ENCODE data around the gene KANTR. TPM values are rescaled to one million over a fixed set of nuclear protein-coding genes. Genes with fewer than 3 reads are reported as not detected.

KANTR gene
- total and polyA plus RNA-seq, 2 donors = 4.7 to 16.6 TPM

DNA sequence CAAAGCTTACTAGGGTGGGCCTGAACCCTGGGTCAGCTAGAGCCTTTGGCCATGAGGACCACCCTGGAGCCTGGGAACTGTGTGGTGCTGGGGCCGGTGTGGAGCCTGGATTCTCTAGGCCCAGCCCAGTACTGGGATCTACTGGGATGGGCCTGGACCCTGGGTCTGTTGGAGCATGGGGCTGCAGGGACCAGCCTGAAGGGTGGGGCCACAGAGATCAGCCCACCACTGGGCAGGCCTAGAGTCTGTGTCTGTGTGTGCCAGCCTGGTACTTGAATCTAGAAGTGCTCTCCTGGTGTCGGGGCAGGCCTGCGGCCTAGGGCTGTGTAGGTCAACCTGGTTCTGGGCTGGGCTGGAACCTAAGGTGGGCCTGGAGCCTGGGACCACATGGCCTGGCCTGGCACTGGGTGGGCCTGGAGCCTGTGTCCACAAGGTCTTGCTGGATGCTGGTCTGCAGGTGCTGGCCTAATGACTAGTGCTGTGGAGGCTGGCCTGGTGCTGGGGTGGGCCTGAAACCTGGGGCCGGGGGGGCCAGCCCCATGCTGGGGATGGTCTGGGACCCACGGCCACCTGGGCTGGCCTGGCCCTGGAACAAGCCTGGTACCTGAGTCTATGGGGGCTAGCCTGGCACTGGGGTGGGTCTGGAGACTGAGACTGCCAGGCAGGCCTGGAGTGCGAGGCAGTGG lies 21.1 kb downstream of the KANTR start:
- WGBS = 98% methylated on average over 6 of the region's 6 CpGs
- Histone ChIP-seq H3K4me1 (ENCODE audit: control insufficient read depth in 2 of 2, insufficient read depth in 2 of 2, low read length in 2 of 2) (no peaks in the 10 kb centered on the region), H3K9me3 (ENCODE audit: control insufficient read depth in 2 of 2, insufficient read depth in 1 of 2, low read length in 1 of 2) (no peaks in the 10 kb centered on the region), H3K27me3 (ENCODE audit: control insufficient read depth in 2 of 2, insufficient read depth in 1 of 2, low read length in 1 of 2) (no peaks in the 10 kb centered on the region), H3K36me3 (ENCODE audit: control insufficient read depth in 2 of 2, insufficient read depth in 2 of 2, low read length in 1 of 2) (peaks cover 0 to 10% of the 10 kb centered on the region in 2 donors), H3K4me3 (ENCODE audit: low read length in 2 of 2) (no peak overlapping the region), H3K27ac (ENCODE audit: low read depth in 1 of 2, low read length in 1 of 2) (no peak overlapping the region)
- DNase-seq (ENCODE audit: low read depth in 6 of 9, low spot score in 9 of 9) = no peak

DNA sequence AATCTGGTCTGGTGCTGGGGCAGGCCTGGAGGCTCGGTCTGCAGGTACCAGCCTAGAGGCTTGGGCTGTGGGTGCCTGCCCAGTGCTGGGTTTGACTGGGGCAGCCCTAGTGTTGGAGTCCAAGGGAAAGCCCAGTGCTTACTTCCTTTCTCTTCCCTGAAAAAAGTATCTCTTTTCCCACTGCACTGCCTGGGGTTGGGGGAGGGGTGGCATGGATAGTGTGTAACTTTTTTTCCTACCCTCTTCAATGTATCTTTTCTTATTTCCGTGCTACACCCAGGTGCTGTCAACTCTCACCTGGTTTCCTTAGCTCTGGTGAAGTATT lies 21.6 kb downstream of the KANTR start:
- DNase-seq (ENCODE audit: low read depth in 6 of 9, low spot score in 9 of 9) = no peak

DNA sequence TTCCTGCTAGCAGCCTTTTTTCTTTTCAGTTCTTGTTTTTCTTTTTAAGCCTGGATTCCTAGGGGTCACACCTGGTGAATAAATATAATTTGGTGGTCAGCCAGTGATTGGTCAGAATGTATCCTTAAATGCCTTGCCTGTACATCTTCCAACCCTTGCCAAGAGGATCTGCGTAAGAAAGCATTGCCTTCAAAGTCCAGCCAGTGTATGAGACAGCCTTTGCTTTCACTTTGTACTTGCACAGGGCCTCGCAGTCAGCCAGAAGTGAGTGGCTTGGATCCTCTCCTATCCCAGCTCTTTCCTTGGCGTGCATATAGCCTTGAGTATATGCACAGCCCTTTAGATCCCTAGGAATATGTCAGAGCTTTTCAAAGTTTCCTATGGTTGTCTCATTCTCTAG lies 22.2 kb downstream of the KANTR start:
- 84% methylated on average over 3 of the region's 3 CpGs for WGBS
- Histone ChIP-seq H3K36me3 (ENCODE audit: control insufficient read depth in 2 of 2, insufficient read depth in 2 of 2, low read length in 1 of 2) (peaks cover 0 to 10% of the 10 kb centered on the region in 2 donors), H3K4me1 (ENCODE audit: control insufficient read depth in 2 of 2, insufficient read depth in 2 of 2, low read length in 2 of 2) (no peaks in the 10 kb centered on the region), H3K9me3 (ENCODE audit: control insufficient read depth in 2 of 2, insufficient read depth in 1 of 2, low read length in 1 of 2) (no peaks in the 10 kb centered on the region), H3K4me3 (ENCODE audit: low read length in 2 of 2) (no peak overlapping the region), H3K27ac (ENCODE audit: low read depth in 1 of 2, low read length in 1 of 2) (no peak overlapping the region), H3K27me3 (ENCODE audit: control insufficient read depth in 2 of 2, insufficient read depth in 1 of 2, low read length in 1 of 2) (no peaks in the 10 kb centered on the region)
- no peak for DNase-seq (ENCODE audit: low read depth in 6 of 9, low spot score in 9 of 9)

More for the DNA sequence above, 21.6 kb downstream of the KANTR start:
- no peaks in the 10 kb centered on the region for H3K9me3 ChIP-seq (ENCODE audit: control insufficient read depth in 2 of 2, insufficient read depth in 1 of 2, low read length in 1 of 2)
- no peaks in the 10 kb centered on the region for H3K27me3 ChIP-seq (ENCODE audit: control insufficient read depth in 2 of 2, insufficient read depth in 1 of 2, low read length in 1 of 2)
- H3K36me3 ChIP-seq (ENCODE audit: control insufficient read depth in 2 of 2, insufficient read depth in 2 of 2, low read length in 1 of 2) = peaks cover 0 to 10% of the 10 kb centered on the region in 2 donors
- H3K4me1 ChIP-seq (ENCODE audit: control insufficient read depth in 2 of 2, insufficient read depth in 2 of 2, low read length in 2 of 2) = no peaks in the 10 kb centered on the region
- H3K27ac ChIP-seq (ENCODE audit: low read depth in 1 of 2, low read length in 1 of 2) = no peak overlapping the region
- H3K4me3 ChIP-seq (ENCODE audit: low read length in 2 of 2) = no peak overlapping the region
- WGBS = 93% methylated on average over 2 of the region's 2 CpGs

DNA sequence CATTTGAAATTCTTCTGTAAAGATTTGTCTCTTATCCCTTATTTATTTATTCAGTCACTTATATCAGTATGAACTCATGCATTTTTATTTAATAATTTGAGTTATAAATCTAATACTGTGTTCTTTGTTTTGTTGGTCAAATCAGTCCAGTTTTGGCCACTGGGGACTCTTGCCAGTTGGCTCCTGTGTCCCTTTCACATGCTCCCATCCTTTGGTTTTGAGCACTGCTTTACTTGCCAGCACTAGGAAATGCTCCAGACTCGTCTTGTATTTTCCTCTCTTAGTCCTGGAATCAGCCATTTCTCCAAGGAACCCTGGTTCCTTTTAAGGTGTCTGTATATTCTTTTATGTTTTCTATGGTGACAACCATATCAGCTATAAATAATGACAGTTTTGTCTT lies 28.1 kb downstream of the KANTR start:
- no peak for DNase-seq (ENCODE audit: low read depth in 6 of 9, low spot score in 9 of 9)
- Histone ChIP-seq H3K4me1 (ENCODE audit: control insufficient read depth in 2 of 2, insufficient read depth in 2 of 2, low read length in 2 of 2) (no peaks in the 10 kb centered on the region), H3K9me3 (ENCODE audit: control insufficient read depth in 2 of 2, insufficient read depth in 1 of 2, low read length in 1 of 2) (no peaks in the 10 kb centered on the region), H3K4me3 (ENCODE audit: low read length in 2 of 2) (no peak overlapping the region), H3K27ac (ENCODE audit: low read depth in 1 of 2, low read length in 1 of 2) (no peak overlapping the region), H3K36me3 (ENCODE audit: control insufficient read depth in 2 of 2, insufficient read depth in 2 of 2, low read length in 1 of 2) (no peaks in the 10 kb centered on the region), H3K27me3 (ENCODE audit: control insufficient read depth in 2 of 2, insufficient read depth in 1 of 2, low read length in 1 of 2) (no peaks in the 10 kb centered on the region)
- 97% methylated on average over 1 of the region's 1 CpG for WGBS

DNA sequence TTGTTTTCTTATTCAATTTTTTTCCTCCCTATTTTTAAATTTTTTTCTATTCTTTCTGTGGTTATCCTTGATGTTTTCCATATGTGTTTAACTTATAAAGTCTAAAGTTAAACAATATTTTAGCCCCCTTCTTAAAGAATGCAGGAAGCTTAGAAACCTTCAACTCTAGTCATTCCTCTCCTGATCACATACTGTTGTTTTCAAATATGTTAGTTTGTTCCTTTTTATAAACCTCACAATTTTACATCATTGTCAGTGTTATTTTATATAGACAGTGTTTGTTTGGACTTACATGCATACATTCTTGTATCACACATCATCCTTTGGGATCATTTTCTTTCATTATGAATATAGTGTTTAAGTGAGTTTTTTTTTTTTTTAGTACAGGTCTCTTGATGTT lies 31.6 kb downstream of the KANTR start:
- H3K36me3 ChIP-seq (ENCODE audit: control insufficient read depth in 2 of 2, insufficient read depth in 2 of 2, low read length in 1 of 2) = no peaks in the 10 kb centered on the region
- no peak for DNase-seq (ENCODE audit: low read depth in 6 of 9, low spot score in 9 of 9)
- H3K4me1 ChIP-seq (ENCODE audit: control insufficient read depth in 2 of 2, insufficient read depth in 2 of 2, low read length in 2 of 2) = no peaks in the 10 kb centered on the region
- no peaks in the 10 kb centered on the region for H3K27me3 ChIP-seq (ENCODE audit: control insufficient read depth in 2 of 2, insufficient read depth in 1 of 2, low read length in 1 of 2)
- H3K27ac ChIP-seq (ENCODE audit: low read depth in 1 of 2, low read length in 1 of 2) = no peak overlapping the region
- H3K9me3 ChIP-seq (ENCODE audit: control insufficient read depth in 2 of 2, insufficient read depth in 1 of 2, low read length in 1 of 2) = no peaks in the 10 kb centered on the region
- H3K4me3 ChIP-seq (ENCODE audit: low read length in 2 of 2) = no peak overlapping the region

DNA sequence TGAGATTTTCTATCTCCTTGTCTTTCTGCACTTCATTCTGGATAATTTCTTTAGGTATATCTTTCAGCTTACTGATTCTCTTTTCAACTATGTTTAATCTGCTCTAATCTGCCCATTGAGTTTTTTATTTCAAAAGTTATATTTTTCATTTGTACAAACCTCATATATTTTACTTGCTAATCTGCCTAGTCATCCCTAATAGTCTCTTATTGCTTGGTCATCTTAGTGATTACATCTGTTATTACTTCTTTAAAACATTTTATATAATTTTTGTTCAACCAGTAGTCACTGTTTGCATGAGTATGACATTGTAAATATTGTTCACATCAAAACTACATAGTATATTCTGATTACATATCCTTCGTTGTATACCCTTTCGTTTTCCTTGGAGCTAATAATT lies 32.4 kb downstream of the KANTR start:
- H3K4me3 ChIP-seq (ENCODE audit: low read length in 2 of 2) = no peak overlapping the region
- no peak for DNase-seq (ENCODE audit: low read depth in 6 of 9, low spot score in 9 of 9)
- 98% methylated on average over 2 of the region's 2 CpGs for WGBS
- H3K9me3 ChIP-seq (ENCODE audit: control insufficient read depth in 2 of 2, insufficient read depth in 1 of 2, low read length in 1 of 2) = no peaks in the 10 kb centered on the region
- no peaks in the 10 kb centered on the region for H3K27me3 ChIP-seq (ENCODE audit: control insufficient read depth in 2 of 2, insufficient read depth in 1 of 2, low read length in 1 of 2)
- H3K36me3 ChIP-seq (ENCODE audit: control insufficient read depth in 2 of 2, insufficient read depth in 2 of 2, low read length in 1 of 2) = no peaks in the 10 kb centered on the region
- no peak overlapping the region for H3K27ac ChIP-seq (ENCODE audit: low read depth in 1 of 2, low read length in 1 of 2)
- H3K4me1 ChIP-seq (ENCODE audit: control insufficient read depth in 2 of 2, insufficient read depth in 2 of 2, low read length in 2 of 2) = no peaks in the 10 kb centered on the region

DNA sequence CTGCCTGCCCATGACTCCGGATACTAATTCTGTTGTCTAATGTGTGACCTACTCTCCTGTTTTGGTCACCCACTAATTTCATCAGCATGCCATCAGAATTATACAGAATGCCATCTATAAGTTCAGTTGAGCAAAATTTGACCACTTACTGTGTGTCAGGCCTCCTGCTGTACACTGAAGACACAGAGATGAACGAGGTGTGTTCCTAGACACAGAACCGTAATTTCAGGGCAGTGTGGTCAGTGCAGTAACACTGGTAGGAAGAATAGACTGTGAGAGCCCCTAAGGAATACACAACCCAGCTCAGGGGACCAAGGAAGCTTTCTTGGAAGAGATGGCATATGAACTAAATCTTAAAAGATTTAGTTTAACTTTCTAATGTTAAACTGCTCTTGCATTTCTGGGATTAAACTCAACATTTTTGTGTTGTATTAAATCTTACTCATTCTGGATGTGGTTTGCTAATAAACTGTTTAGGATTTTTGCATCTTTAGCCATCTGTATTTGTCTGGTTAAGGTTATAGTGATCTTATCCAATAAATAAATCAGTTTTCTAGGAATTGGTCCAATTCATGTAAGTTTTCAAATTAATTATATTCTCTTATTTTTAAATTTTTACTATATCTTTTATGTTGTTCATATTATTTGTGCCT lies 34.3 kb downstream of the KANTR start:
- H3K4me1 ChIP-seq (ENCODE audit: control insufficient read depth in 2 of 2, insufficient read depth in 2 of 2, low read length in 2 of 2) = no peaks in the 10 kb centered on the region
- H3K9me3 ChIP-seq (ENCODE audit: control insufficient read depth in 2 of 2, insufficient read depth in 1 of 2, low read length in 1 of 2) = no peaks in the 10 kb centered on the region
- no peak overlapping the region for H3K4me3 ChIP-seq (ENCODE audit: low read length in 2 of 2)
- no peaks in the 10 kb centered on the region for H3K36me3 ChIP-seq (ENCODE audit: control insufficient read depth in 2 of 2, insufficient read depth in 2 of 2, low read length in 1 of 2)
- no peak overlapping the region for H3K27ac ChIP-seq (ENCODE audit: low read depth in 1 of 2, low read length in 1 of 2)
- no peaks in the 10 kb centered on the region for H3K27me3 ChIP-seq (ENCODE audit: control insufficient read depth in 2 of 2, insufficient read depth in 1 of 2, low read length in 1 of 2)
- no peak for DNase-seq (ENCODE audit: low read depth in 6 of 9, low spot score in 9 of 9)
- 98% methylated on average over 3 of the region's 3 CpGs for WGBS

DNA sequence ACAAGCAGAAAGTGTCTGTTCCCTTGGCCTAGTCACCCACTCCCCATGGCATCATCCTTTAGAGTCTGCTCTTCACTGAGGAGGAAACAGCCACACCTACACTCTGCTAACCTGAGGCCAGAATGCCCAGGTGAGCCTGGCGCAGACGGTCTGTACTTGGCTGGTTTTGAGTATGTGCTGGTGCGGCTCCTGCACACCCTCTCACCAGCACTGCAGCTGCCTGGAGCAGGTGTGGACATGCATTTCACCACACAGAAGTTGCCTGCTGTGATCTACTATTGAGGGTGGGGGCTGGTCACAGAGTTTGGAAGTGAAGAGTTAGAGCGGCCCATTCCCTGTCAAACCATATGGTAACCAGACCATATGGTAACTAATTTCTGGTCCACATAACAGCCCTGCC lies 39.5 kb downstream of the KANTR start:
- no peaks in the 10 kb centered on the region for H3K27me3 ChIP-seq (ENCODE audit: control insufficient read depth in 2 of 2, insufficient read depth in 1 of 2, low read length in 1 of 2)
- WGBS = 95% methylated on average over 4 of the region's 4 CpGs
- no peaks in the 10 kb centered on the region for H3K9me3 ChIP-seq (ENCODE audit: control insufficient read depth in 2 of 2, insufficient read depth in 1 of 2, low read length in 1 of 2)
- no peaks in the 10 kb centered on the region for H3K36me3 ChIP-seq (ENCODE audit: control insufficient read depth in 2 of 2, insufficient read depth in 2 of 2, low read length in 1 of 2)
- H3K4me3 ChIP-seq (ENCODE audit: low read length in 2 of 2) = no peak overlapping the region
- H3K27ac ChIP-seq (ENCODE audit: low read depth in 1 of 2, low read length in 1 of 2) = no peak overlapping the region
- no peak for DNase-seq (ENCODE audit: low read depth in 6 of 9, low spot score in 9 of 9)
- no peaks in the 10 kb centered on the region for H3K4me1 ChIP-seq (ENCODE audit: control insufficient read depth in 2 of 2, insufficient read depth in 2 of 2, low read length in 2 of 2)

DNA sequence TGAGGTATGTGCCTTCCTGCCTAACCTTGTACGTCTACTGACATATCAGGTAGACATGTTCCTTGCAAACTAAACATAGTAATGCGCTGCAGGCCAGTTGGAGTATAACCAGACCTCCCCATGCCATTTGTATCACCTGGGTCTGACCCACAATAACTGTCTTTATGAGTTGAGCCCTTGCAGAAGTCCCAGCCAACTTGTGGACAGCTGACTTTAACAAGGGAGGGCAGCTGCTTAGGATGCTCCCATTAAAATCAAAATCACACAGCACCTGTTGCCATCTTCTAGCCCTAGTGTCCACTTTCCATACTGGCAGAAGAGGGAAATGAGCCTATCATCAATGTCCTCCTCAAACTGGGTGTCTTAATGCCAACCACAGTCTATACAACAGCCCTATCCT lies 41.6 kb downstream of the KANTR start:
- WGBS = 97% methylated on average over 2 of the region's 2 CpGs
- Histone ChIP-seq H3K9me3 (ENCODE audit: control insufficient read depth in 2 of 2, insufficient read depth in 1 of 2, low read length in 1 of 2) (no peaks in the 10 kb centered on the region), H3K4me3 (ENCODE audit: low read length in 2 of 2) (no peak overlapping the region), H3K27me3 (ENCODE audit: control insufficient read depth in 2 of 2, insufficient read depth in 1 of 2, low read length in 1 of 2) (no peaks in the 10 kb centered on the region), H3K4me1 (ENCODE audit: control insufficient read depth in 2 of 2, insufficient read depth in 2 of 2, low read length in 2 of 2) (no peaks in the 10 kb centered on the region), H3K27ac (ENCODE audit: low read depth in 1 of 2, low read length in 1 of 2) (no peak overlapping the region), H3K36me3 (ENCODE audit: control insufficient read depth in 2 of 2, insufficient read depth in 2 of 2, low read length in 1 of 2) (no peaks in the 10 kb centered on the region)
- DNase-seq (ENCODE audit: low read depth in 6 of 9, low spot score in 9 of 9) = no peak
